ENCODE results near the gene HEATR5A.

- TF ChIP-seq NFIC (IDR thresholded peaks at IDR 0.05; ENCODE audit: borderline replicate concordance) (no peak), CTCF (IDR thresholded peaks at IDR 0.05) (no peak), RXRA (IDR thresholded peaks at IDR 0.05; ENCODE audit: borderline replicate concordance, low read depth) (no peak), EZH2phosphoT487 (IDR thresholded peaks at IDR 0.05; ENCODE audit: borderline replicate concordance, low read depth) (no peak), REST (IDR thresholded peaks at IDR 0.05; ENCODE audit: low read depth, low read length) (no peak), GATA2 (CRISPR knock-in tag; IDR thresholded peaks at IDR 0.05) (no peak), GABPA (IDR thresholded peaks at IDR 0.05; ENCODE audit: low read depth) (no peak), YY1 (IDR thresholded peaks at IDR 0.05; ENCODE audit: low read depth) (no peak)
Measured at GRCh38 chr14:31297701-31298344, 122.5 kb downstream of the HEATR5A start.
